GM21529 (cell line): ENCODE measurements around the gene ZEB2.

Source experiments
- ATAC-seq: cut with Tn5 transposase; IDR thresholded peaks from one replicate; pipeline ENCODE4 v1.9.1; 2021; ENCODE audit not compliant: unreplicated experiment

Gene ZEB2

GRCh38 chr2:144513388-144514101 is 6.4 kb downstream of the ZEB2 start:
- ATAC-seq = no peak

GRCh38 chr2:144512891-144513351 is 7.0 kb downstream of the ZEB2 start:
- ATAC-seq = no peak

- no peak for ATAC-seq
These were observed 7.4 kb downstream of the ZEB2 start for GRCh38 chr2:144512470-144512869.

GRCh38 chr2:144511937-144512336 is 8.0 kb downstream of the ZEB2 start:
- ATAC-seq = no peak

GRCh38 chr2:144511226-144511810 is 8.6 kb downstream of the ZEB2 start:
- no peak for ATAC-seq

GRCh38 chr2:144510294-144510991 is 9.5 kb downstream of the ZEB2 start:
- peak; percentile 72 for ATAC-seq

- no peak for ATAC-seq
These were observed 10.1 kb downstream of the ZEB2 start for GRCh38 chr2:144509879-144510221.

GRCh38 chr2:144509001-144509878 is 10.7 kb downstream of the ZEB2 start:
- no peak for ATAC-seq

GRCh38 chr2:144508172-144508851 is 11.6 kb downstream of the ZEB2 start:
- ATAC-seq = no peak

GRCh38 chr2:144507441-144508171 is 12.3 kb downstream of the ZEB2 start:
- ATAC-seq = no peak

- ATAC-seq = no peak
These were observed 14.6 kb downstream of the ZEB2 start for GRCh38 chr2:144505245-144505831.

GRCh38 chr2:144504218-144504641 is 15.7 kb downstream of the ZEB2 start:
- ATAC-seq = no peak

GRCh38 chr2:144503242-144503641 is 16.7 kb downstream of the ZEB2 start:
- no peak for ATAC-seq

GRCh38 chr2:144502369-144502768 is 17.6 kb downstream of the ZEB2 start:
- ATAC-seq = no peak

- ATAC-seq = no peak
These were observed 18.3 kb downstream of the ZEB2 start for GRCh38 chr2:144501627-144502026.

GRCh38 chr2:144501118-144501517 is 18.8 kb downstream of the ZEB2 start:
- ATAC-seq = no peak

- no peak for ATAC-seq
These were observed 19.4 kb downstream of the ZEB2 start for GRCh38 chr2:144500563-144500962.

- no peak for ATAC-seq
These were observed 21.6 kb downstream of the ZEB2 start for GRCh38 chr2:144498277-144498676.

GRCh38 chr2:144496977-144497598 is 22.8 kb downstream of the ZEB2 start:
- ATAC-seq = no peak
